Measurements from ENCODE around the gene FUT2.

The FUT2 gene

GRCh38 chr19:48695743-48696352 lies at the start of gene FUT2:
TSS of gene FUT2 (plus strand) at chr19:48695971. CDS start at chr19:48702957, 6,986 bp downstream.
- no peak for DNase-seq (ENCODE audit: low read depth)
- H3K4me3 ChIP-seq (ENCODE audit: control insufficient read depth, low read depth, low read length), result no peak within 1 kb of the TSS
- no peak for TF ChIP-seq CTCF (IDR thresholded peaks at IDR 0.05; ENCODE audit: control insufficient read depth, insufficient read depth, low read depth, low read length, missing control alignments)

- DNase-seq (ENCODE audit: low read depth), result no peak
- peak; percentile 95 for TF ChIP-seq CTCF (IDR thresholded peaks at IDR 0.05; ENCODE audit: control insufficient read depth, insufficient read depth, low read depth, low read length, missing control alignments)
- H3K4me3 ChIP-seq (ENCODE audit: control insufficient read depth, low read depth, low read length), result peak within 1 kb of the TSS; percentile 45
Measured at GRCh38 chr19:48646001-48646721, 49.6 kb upstream of the FUT2 start, which contains the start of gene CA11. TSS of gene CA11 (minus strand) at chr19:48646187. CDS start at chr19:48645632, 555 bp downstream.

GRCh38 chr19:48646722-48647216 lies 49.0 kb upstream of the FUT2 start:
- peak overlapping the region; percentile 45 for H3K4me3 ChIP-seq (ENCODE audit: control insufficient read depth, low read depth, low read length)
- no peak for TF ChIP-seq CTCF (IDR thresholded peaks at IDR 0.05; ENCODE audit: control insufficient read depth, insufficient read depth, low read depth, low read length, missing control alignments)
- DNase-seq (ENCODE audit: low read depth), result no peak

- TF ChIP-seq CTCF (IDR thresholded peaks at IDR 0.05; ENCODE audit: control insufficient read depth, insufficient read depth, low read depth, low read length, missing control alignments), result no peak
- no peak overlapping the region for H3K4me3 ChIP-seq (ENCODE audit: control insufficient read depth, low read depth, low read length)
- no peak for DNase-seq (ENCODE audit: low read depth)
Measured at GRCh38 chr19:48648134-48648533, 47.6 kb upstream of the FUT2 start.

- H3K4me3 ChIP-seq (ENCODE audit: control insufficient read depth, low read depth, low read length), result no peak overlapping the region
- TF ChIP-seq CTCF (IDR thresholded peaks at IDR 0.05; ENCODE audit: control insufficient read depth, insufficient read depth, low read depth, low read length, missing control alignments), result no peak
- DNase-seq (ENCODE audit: low read depth), result no peak
Measured at GRCh38 chr19:48650974-48651682, 44.6 kb upstream of the FUT2 start.

- no peak for TF ChIP-seq CTCF (IDR thresholded peaks at IDR 0.05; ENCODE audit: control insufficient read depth, insufficient read depth, low read depth, low read length, missing control alignments)
- no peak overlapping the region for H3K4me3 ChIP-seq (ENCODE audit: control insufficient read depth, low read depth, low read length)
- DNase-seq (ENCODE audit: low read depth), result no peak
Measured at GRCh38 chr19:48651683-48652048, 44.1 kb upstream of the FUT2 start.

All from AG09309 (cell line).